Measurements from ENCODE around the gene RCAN2. TPM values are rescaled to one million over a fixed set of nuclear protein-coding genes. Genes with fewer than 3 reads are reported as not detected.

Gene RCAN2
- total RNA-seq = 0.07 and 0.21 TPM in 2 replicates

DNA sequence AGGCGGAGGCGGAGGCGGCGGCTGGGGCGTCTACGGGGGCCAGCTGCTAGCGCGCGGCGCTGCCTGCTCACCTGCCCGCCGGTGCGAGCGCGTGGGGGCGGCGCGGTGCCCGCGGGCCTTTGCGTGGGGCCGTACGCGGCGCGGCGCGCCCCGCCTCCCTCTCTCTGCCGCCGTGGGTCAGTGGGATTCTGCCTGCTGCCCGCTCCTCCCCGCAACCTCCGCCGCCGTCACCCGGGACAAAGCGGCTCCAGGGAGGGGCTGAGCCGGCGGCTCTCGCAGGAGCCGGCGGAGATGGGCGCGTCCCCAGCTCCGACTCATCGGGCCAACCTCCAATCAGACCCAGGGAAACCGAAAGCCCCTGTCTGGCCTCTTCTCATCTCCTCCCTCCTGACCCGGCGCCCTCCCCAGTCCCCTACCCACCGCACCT is at the start of gene RCAN2:
RCAN2 (minus strand) TSS at position 249 of the 427 bp plus-strand sequence.
- peak; percentile 62 for DNase-seq
- peak within 1 kb of the TSS; percentile 42 for H3K4me3 Mint-ChIP-seq
- H3K9me3 Mint-ChIP-seq = no peaks in the 10 kb centered on the region
- H3K4me1 Mint-ChIP-seq = peaks cover 6% of the 10 kb centered on the region
- H3K27me3 Mint-ChIP-seq = peaks cover 69% of the 10 kb centered on the region
- H3K36me3 Mint-ChIP-seq (ENCODE audit: low read depth) = no peaks in the 10 kb centered on the region
- intact Hi-C loops (cut with micrococcal nuclease) = no loop called here
- H3K27ac Mint-ChIP-seq = no peak within 1 kb of the TSS

DNA sequence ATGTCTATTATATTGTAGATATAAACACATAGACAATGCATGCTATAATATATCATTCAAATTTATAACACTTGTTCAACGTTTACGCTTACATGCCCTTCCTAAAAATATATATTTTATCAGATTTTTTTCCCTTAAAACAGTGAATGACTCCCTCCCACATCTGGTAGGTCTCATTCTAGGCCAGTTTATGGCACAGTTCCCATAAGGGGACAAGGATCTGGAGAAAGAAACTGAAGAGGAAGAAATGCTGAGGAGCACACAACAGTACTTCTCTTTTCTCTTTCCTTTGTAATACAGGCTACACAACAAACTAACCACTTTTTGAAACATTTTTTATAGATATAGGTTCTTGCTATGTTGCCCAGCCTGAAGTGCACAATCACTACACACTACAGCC is 48.6 kb upstream of the RCAN2 start:
- no peak for DNase-seq
- Mint-ChIP-seq H3K36me3 (ENCODE audit: low read depth) (no peaks in the 10 kb centered on the region), H3K4me1 (no peaks in the 10 kb centered on the region), H3K27me3 (no peaks in the 10 kb centered on the region), H3K4me3 (no peak overlapping the region), H3K9me3 (no peaks in the 10 kb centered on the region), H3K27ac (no peak overlapping the region)
- intact Hi-C loops (cut with micrococcal nuclease) = no loop called here

DNA sequence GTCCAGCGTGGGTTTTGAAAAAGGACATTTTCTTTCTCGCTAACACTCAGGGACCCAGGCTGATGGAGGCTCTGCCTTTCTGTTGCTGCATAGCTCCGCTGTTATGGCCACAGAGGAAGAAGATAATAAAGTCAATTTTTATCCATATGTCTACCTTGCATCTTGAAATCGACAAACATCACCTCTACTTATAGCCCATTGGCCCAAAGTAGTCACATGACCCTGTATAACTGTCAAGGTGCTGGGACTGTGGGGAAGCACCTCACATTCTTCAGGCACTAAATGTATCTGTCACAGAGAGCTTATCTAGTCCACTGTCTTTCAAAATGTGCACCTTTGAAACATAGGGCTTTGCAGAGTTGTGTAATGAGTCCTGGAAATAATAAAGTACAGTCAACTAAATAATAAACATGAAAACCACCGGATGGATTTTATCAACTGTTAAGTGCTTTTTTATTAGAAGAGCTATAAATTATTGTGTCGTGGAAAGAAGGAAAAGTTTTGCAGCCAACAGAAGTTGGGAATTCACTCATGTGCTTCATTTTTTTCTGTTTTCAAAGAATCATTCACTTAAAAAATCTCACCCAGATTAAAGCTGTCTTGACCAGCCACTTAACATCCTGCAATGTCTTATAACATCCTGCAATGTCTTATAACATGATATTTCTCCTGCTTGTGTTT is 47.7 kb upstream of the RCAN2 start:
- no peak overlapping the region for H3K4me3 Mint-ChIP-seq
- H3K4me1 Mint-ChIP-seq = no peaks in the 10 kb centered on the region
- no peaks in the 10 kb centered on the region for H3K27me3 Mint-ChIP-seq
- no peak for DNase-seq
- intact Hi-C loops (cut with micrococcal nuclease) = no loop called here
- H3K36me3 Mint-ChIP-seq (ENCODE audit: low read depth) = no peaks in the 10 kb centered on the region
- no peaks in the 10 kb centered on the region for H3K9me3 Mint-ChIP-seq
- no peak overlapping the region for H3K27ac Mint-ChIP-seq

DNA sequence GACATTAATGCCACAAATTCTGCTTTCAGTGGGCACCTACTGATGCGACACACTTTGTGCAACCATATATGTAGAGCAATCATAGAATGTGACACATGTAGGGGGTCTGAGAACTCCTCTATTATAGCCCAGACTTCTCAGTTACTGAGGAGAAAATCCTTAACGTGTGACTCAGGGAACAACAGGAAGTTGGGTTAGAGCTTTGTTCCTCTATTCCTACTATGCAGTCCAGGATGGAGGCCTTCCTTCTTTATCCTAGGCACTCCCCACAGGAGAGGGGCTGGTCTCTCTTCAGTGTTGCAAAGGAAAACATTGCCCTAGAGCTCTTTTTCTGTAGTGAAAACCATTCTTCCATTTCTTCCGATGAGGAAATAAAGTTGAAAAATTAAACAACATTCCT is 39.6 kb upstream of the RCAN2 start:
- Mint-ChIP-seq H3K9me3 (no peaks in the 10 kb centered on the region), H3K4me3 (no peak overlapping the region), H3K4me1 (no peaks in the 10 kb centered on the region), H3K27me3 (peaks cover 2% of the 10 kb centered on the region), H3K36me3 (ENCODE audit: low read depth) (no peaks in the 10 kb centered on the region), H3K27ac (no peak overlapping the region)
- intact Hi-C loops (cut with micrococcal nuclease) = no loop called here
- DNase-seq = no peak

DNA sequence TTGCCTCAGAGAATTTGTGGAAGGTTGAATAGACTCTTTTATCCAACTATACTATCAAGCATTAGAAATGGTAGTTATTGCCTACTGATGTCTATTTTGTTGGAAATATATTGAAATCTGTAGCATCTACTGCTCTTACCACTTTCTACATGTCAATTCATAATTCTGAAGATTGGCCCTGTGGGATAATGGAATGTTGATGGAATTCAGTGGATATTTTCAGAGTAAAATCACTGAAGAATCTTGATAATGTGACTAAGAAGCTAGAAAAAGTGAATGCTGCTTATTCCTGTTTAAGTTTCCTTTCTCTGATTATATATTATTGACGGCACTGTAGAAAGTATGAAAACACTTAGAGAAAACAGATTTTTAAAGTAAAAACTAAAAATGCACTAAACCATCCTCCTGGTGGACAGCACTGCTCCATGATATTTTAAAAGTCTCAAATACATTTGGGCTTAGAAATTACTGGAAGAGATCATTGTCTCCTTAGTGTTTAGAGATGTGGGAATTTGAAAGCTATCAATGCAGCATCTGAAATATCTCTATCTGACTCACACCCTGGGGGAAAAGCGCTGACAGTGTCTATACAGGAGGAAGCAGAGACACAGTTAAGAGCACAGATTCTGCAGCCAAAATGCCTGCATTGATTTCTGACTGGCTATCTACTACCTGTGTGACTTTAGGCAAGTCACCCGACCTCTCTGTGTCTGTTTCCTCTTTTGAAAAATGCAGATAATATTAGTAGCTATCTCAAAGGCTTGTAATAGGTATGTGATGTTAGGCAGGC is 37.9 kb upstream of the RCAN2 start:
- H3K9me3 Mint-ChIP-seq = no peaks in the 10 kb centered on the region
- H3K27ac Mint-ChIP-seq = no peak overlapping the region
- H3K36me3 Mint-ChIP-seq (ENCODE audit: low read depth) = no peaks in the 10 kb centered on the region
- no peak for DNase-seq
- intact Hi-C loops (cut with micrococcal nuclease) = no loop called here
- no peaks in the 10 kb centered on the region for H3K4me1 Mint-ChIP-seq
- no peak overlapping the region for H3K4me3 Mint-ChIP-seq
- H3K27me3 Mint-ChIP-seq = peaks cover 6% of the 10 kb centered on the region

DNA sequence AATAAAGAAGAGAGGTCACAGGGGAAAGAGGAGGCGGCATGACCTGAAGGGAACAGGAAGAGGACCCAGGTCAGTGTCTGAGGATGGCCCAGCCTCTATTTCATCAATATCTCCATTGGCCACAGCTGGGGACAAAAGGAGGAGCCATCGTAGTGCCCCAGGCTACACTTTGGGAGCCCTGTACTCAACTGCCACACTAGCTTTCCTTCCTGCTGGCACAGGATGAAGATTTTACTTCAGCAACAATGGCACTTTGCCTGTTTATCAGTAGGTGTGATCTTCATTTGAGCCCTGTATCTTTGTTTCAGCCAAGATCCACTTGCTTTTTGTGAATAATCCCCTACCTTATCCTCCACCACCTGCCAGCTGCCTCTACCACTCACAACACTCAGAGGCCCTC is 35.4 kb upstream of the RCAN2 start:
- peaks cover 6% of the 10 kb centered on the region for H3K27me3 Mint-ChIP-seq
- no peak for DNase-seq
- no peaks in the 10 kb centered on the region for H3K9me3 Mint-ChIP-seq
- intact Hi-C loops (cut with micrococcal nuclease) = no loop called here
- H3K4me3 Mint-ChIP-seq = no peak overlapping the region
- no peaks in the 10 kb centered on the region for H3K36me3 Mint-ChIP-seq (ENCODE audit: low read depth)
- H3K27ac Mint-ChIP-seq = no peak overlapping the region
- H3K4me1 Mint-ChIP-seq = no peaks in the 10 kb centered on the region

DNA sequence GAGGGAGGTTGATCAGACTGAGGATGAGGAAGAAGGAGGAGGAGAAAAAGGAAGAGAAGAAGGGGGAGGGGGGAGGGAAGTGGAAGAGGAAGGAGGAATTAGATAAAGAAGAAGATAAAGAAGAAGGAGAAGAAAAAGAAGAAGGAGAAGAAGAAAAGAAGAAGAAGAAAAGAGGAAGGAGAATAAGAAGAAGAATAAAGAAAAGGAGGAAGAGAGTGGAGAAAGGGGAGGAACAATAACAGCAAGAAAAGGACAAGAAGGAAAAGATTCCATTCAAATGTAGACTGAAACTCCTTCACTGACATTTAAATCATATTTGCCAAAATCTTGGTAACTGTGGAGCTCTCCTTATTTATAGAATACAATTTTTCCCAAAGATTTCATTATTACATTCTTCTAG is 34.3 kb upstream of the RCAN2 start:
- Mint-ChIP-seq H3K27me3 (peaks cover 7% of the 10 kb centered on the region), H3K4me3 (no peak overlapping the region), H3K4me1 (no peaks in the 10 kb centered on the region), H3K36me3 (ENCODE audit: low read depth) (no peaks in the 10 kb centered on the region), H3K9me3 (no peaks in the 10 kb centered on the region), H3K27ac (no peak overlapping the region)
- no peak for DNase-seq
- intact Hi-C loops (cut with micrococcal nuclease) = no loop called here

DNA sequence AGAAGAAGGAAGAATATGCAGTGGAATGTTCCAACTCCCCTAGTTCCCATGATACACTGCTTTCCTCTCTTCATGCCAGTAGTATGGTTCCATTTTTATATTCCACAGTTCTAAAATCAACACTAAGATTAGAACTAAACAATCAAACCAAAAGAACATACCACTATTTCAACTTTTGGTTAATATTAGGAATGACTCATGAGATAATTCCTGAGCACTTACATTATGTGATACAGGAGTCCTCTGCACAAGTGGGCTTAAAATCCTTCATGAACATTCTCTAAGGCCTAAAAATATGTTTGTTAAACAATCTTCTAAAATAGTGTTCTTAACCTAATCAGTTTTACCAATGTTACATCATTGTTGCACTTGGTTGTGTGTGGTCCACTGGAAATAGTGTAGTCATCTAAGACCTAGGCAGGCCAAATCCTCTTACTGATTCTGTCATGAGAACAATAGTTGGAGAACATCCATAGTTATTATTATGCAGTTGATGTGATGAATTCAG is 30.3 kb upstream of the RCAN2 start:
- Mint-ChIP-seq H3K27ac (no peak overlapping the region), H3K4me1 (no peaks in the 10 kb centered on the region), H3K4me3 (no peak overlapping the region), H3K36me3 (ENCODE audit: low read depth) (no peaks in the 10 kb centered on the region), H3K9me3 (no peaks in the 10 kb centered on the region), H3K27me3 (peaks cover 10% of the 10 kb centered on the region)
- intact Hi-C loops (cut with micrococcal nuclease) = no loop called here
- DNase-seq = no peak

DNA sequence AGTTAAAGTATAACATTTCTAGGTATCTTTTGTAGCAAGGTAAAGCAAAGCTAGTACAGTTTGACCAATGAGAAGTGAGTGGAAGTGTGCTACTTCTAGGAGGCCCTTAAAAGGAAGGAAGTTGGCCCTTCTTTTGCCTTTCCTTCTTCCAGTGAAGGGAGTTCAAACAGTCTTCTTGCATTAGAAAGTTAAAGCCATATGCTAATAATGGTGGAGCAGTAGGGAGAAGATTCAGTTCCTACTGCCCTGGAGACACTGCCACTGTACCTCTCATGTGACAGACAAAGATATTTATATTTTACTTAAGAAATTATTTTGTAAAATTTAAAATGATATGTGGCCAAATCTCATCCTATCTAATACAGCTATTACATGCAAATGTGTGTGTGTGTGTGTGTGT is 26.0 kb upstream of the RCAN2 start:
- intact Hi-C loops (cut with micrococcal nuclease) = no loop called here
- H3K9me3 Mint-ChIP-seq = no peaks in the 10 kb centered on the region
- no peaks in the 10 kb centered on the region for H3K4me1 Mint-ChIP-seq
- H3K27me3 Mint-ChIP-seq = peaks cover 7% of the 10 kb centered on the region
- no peak for DNase-seq
- H3K27ac Mint-ChIP-seq = no peak overlapping the region
- no peaks in the 10 kb centered on the region for H3K36me3 Mint-ChIP-seq (ENCODE audit: low read depth)
- H3K4me3 Mint-ChIP-seq = no peak overlapping the region

DNA sequence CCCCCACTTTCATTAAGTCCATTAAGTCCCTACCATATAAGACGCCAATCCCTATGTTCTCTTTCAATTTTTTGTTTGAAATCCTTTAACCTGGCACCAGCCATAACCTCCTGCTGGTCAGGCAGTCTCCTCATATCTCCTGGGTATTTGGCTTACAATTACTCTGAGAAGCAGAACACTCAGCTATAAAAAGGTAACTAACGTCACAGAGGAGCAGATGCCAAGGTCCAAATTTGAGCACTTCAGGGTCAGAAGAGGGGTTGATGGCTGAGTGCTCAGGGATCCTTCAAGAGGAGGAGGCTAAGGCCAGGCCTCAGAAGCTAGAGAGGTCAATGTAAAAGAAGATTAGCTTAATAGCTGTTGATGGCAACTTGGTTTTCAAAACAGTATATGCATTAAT is 22.3 kb upstream of the RCAN2 start:
- H3K36me3 Mint-ChIP-seq (ENCODE audit: low read depth) = no peaks in the 10 kb centered on the region
- DNase-seq = no peak
- H3K27me3 Mint-ChIP-seq = peaks cover 5% of the 10 kb centered on the region
- H3K4me1 Mint-ChIP-seq = no peaks in the 10 kb centered on the region
- no peak overlapping the region for H3K4me3 Mint-ChIP-seq
- H3K9me3 Mint-ChIP-seq = no peaks in the 10 kb centered on the region
- no peak overlapping the region for H3K27ac Mint-ChIP-seq
- intact Hi-C loops (cut with micrococcal nuclease) = no loop called here

DNA sequence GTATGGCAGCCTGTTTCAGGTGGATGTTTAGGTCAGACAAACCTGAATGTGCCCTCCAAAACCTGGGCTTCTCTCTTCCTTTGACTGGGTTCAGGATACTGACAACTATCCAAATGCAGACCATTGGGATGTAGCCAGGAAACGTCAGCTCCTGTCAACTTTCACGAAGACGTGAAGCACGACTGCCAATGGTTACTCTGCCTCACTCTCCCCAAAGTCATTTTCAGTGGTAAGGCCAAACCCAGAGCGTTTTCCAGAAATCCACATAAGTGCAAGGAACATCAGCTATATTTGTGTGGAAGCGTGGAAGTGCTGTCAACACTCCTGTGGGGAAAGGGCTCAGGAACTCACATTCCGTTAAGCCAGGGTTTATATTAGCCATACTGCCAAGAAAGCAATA is 20.1 kb upstream of the RCAN2 start:
- Mint-ChIP-seq H3K4me1 (no peaks in the 10 kb centered on the region), H3K27ac (no peak overlapping the region), H3K4me3 (no peak overlapping the region), H3K36me3 (ENCODE audit: low read depth) (no peaks in the 10 kb centered on the region), H3K27me3 (peaks cover 2% of the 10 kb centered on the region), H3K9me3 (no peaks in the 10 kb centered on the region)
- intact Hi-C loops (cut with micrococcal nuclease) = no loop called here
- DNase-seq = no peak

DNA sequence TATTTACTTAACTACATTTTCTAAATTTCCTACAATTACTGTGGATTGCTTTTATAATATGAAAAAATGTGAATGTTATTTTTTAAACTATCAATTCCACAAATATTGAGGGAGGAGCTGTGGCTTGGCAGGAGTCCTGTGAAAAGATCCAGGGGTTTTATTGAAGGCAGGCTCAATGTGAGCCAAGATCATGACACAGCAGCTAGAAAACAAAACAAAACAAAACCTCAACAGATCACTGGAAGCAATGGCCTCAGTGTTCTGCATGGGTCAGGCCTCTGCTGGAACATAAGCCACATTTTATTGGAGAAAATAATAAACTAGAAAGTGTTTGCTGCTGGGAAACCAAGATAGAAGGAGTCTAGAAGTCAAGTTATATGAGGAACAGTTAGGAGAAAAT is 19.4 kb upstream of the RCAN2 start:
- intact Hi-C loops (cut with micrococcal nuclease) = no loop called here
- Mint-ChIP-seq H3K27me3 (peaks cover 3% of the 10 kb centered on the region), H3K9me3 (no peaks in the 10 kb centered on the region), H3K4me3 (no peak overlapping the region), H3K36me3 (ENCODE audit: low read depth) (no peaks in the 10 kb centered on the region), H3K27ac (no peak overlapping the region), H3K4me1 (no peaks in the 10 kb centered on the region)
- DNase-seq = no peak

DNA sequence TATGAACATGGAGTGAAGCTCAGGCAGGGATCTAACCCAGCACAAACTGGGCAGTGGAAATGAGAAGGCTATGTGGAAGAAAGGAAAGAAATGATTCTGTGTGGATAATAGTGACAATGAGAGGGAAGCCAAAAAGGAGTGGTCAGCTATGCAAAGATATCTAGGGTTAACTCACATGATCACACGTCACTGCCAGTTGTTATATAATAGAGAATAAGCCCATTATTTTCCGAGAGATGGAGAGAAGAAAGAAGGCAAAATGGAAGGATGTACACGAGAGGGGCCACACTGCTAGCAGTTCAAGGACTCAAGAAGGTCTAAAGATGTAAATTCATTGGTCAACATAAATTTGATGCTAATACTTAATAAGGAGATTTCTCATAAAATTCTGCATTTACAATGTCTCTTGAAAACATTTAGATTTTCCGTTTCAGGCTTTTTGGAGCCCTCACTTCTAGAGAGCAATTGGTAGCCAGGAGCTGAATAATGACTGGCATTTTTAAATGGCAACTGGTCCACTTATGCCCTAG is 18.8 kb upstream of the RCAN2 start:
- Mint-ChIP-seq H3K4me1 (no peaks in the 10 kb centered on the region), H3K4me3 (no peak overlapping the region), H3K27ac (no peak overlapping the region), H3K36me3 (ENCODE audit: low read depth) (no peaks in the 10 kb centered on the region), H3K27me3 (peaks cover 3% of the 10 kb centered on the region), H3K9me3 (no peaks in the 10 kb centered on the region)
- intact Hi-C loops (cut with micrococcal nuclease) = no loop called here
- no peak for DNase-seq

DNA sequence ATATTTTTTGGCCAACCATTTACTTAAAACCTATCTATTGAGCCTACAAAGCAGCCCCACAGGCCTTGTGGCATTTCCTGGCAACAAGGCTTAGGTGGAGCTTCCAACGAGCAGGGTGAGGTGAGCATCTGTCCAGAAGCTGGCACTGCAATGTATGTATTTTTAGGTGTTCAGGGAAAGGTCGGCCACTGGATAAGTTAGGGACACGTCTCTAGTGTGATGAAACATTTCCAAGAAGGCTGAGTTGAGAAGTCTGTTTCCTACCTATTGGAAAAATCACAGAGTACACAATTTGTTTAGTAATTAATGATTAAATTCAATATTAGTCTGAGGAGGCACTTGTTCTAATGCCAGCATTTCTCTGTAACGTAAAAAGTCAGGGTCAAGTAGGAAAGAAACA is 17.8 kb upstream of the RCAN2 start:
- Mint-ChIP-seq H3K4me3 (no peak overlapping the region), H3K27ac (no peak overlapping the region), H3K9me3 (no peaks in the 10 kb centered on the region), H3K27me3 (peaks cover 3% of the 10 kb centered on the region), H3K4me1 (no peaks in the 10 kb centered on the region), H3K36me3 (ENCODE audit: low read depth) (no peaks in the 10 kb centered on the region)
- no peak for DNase-seq
- intact Hi-C loops (cut with micrococcal nuclease) = no loop called here

All from activated CD4-positive, alpha-beta T cell treated with anti-CD3 and anti-CD28 coated beads, Interleukin-2, amount 10 ng/mL, durations not matched to agents 24 days and 14 days (primary cell).